IPS DF 4.7 (cell line): Measurements from ENCODE around the gene CACNA1S.

Source experiments
- DNase-seq: peaks from one replicate; pipeline ENCODE4 v3.0.0-alpha.2; 2013; ENCODE audit warnings: low spot score; ENCODE audit errors: extremely low read depth

The CACNA1S gene

DNA sequence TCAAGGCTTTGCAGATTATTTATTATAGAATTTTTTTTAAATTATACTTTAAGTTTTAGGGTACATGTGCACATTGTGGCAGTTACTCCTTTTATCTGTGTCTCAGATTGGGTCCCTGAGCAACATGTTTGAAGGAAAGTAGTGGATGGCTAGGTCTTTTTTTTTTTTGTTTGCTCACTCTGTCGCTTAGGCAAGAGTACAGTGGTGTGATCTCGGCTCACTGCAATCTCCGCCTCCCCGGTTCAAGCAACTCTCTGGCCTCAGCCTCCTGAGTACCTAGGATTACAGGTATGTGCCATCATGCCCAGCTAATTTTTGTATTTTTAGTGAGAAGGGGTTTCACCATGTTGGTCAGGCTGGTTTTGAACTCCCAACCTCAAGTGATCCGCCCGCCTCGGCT, 49.1 kb downstream of the CACNA1S start:
- no peak for DNase-seq

DNA sequence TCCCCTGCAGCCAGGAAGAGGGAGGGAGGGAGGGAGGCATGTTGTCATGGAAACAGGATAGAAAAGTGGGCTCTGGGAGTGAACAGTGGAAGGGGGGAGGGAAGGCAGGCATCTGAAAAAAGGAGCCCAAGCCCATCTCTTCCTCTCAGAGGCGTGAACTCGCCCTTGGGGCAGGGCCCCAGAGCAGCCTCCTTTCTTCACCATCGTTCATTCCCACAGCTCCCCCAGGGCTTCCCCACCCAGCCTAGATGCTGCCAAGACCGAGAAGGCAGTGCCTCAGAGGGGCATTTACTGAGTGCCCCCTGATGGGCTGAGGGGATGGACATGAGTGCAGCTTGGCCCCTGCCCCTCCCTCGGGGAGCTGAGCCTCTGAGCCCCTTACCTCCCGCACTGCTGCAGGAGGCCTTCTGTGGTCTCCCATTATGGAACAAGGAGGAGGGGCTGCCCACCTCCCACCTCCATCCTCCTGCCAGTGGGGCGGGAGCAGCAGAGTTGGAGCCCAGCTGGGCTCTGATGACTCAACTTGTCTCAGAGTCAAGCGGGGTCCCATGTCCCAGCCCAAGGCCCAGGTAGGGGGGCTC, 49.6 kb downstream of the CACNA1S start:
- DNase-seq: no peak

DNA sequence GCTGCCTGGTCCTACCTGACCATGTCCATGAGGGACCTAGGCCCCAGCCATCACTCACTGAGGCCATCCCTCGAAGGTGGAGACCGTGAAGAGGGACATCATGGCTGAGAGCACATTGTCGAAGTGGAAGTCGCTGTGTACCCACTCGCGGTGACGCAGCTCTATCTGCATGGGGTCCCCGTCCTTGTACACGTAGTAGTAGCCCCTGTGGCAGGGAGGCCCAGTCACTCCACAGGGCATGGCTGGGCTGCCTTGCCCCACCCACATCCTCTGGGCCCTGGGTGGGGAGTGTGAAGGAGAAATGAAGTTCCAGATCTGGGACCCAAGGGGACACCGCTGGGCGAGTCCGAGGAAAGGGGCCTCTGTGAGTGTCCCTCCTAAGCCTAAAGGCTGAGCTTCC, 50.3 kb downstream of the CACNA1S start:
- DNase-seq: no peak

DNA sequence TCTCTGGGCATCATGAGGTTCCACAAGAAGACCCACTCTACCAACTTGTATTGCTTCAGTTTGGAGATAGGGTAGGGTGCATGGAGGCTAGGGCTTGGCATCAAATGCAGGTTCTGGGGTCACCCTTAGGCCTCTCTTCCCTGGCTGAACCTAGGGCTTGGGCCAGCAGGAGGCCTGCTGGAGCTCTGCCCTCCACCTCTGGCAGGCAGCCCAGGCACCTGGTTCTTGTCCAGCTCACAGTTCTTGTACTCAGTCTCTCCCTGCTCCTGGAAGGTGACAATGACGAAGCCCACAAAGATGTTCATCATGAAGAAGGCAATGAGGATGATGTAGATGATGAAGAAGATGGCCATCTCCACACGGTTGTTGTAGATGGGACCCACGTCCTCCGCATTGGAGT, 51.2 kb downstream of the CACNA1S start:
- no peak for DNase-seq

DNA sequence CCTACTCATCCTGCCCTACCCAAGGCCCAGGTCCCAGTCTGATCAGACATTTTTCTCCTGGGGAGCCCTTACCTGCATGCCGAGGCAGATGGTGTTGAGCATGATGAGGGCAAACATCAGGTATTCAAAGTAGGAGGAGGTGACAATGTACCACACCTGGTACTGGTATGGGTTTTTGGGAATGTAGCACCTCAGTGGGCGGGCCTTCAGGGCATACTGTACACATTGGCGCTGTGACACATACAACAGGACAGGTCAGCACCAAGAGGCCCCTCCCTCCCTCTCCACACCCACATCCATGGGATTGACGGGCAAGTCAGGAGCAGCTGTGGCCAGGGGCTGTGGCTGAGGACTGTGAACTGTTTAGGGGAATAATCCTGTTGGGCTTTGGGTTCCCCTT, 51.6 kb downstream of the CACNA1S start:
- DNase-seq: no peak

DNA sequence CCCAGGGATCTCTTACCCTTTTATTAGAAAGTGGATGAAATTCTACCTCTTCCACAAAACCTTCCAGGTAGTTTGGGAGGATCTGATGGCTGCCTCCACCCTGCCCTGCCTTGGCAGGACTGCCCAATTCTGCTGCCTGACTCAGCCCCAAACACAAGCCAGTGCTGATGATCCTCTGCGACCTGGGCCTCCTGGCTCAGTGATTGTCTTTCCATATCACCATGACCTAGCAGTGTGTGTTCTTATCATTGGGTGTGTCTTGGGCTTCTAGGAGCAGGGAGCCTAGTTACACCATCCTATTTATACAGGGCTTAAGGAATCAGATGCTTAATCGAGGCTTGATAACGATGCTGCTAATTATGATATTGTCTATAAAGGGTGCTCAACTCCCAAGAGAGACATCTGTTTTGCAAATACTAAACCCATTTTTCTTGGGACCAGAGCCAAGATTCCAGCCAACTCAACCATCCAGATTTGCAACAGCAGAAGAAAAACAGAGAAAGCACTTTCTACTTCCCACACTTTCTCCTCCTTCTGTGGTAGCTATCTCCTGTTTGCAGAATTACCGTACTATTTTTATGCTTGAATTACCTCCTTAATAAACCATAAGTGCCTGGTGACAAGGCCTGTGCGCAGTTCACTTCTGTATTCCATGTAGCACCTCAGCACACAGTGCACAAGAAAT, 52.2 kb downstream of the CACNA1S start:
- DNase-seq: no peak

DNA sequence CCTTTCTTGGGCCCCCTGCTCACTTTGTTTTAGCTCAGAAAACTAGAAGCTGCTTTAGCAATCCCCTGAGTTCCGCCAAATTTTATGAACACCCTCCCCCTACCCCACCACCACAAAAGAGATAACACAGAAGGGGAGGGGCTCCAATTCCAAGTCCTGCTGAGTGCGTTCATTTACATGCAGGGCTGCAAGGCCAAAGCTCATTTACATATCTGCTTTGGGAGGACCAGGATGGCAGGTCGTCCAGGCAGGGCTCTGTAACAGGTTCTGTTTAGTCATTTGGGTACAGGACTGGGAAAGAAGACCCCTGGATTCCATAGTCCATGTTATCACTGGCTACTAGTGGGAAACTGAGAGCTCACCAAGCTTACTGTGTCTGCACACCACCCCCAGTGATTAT, 52.8 kb downstream of the CACNA1S start:
- no peak for DNase-seq

DNA sequence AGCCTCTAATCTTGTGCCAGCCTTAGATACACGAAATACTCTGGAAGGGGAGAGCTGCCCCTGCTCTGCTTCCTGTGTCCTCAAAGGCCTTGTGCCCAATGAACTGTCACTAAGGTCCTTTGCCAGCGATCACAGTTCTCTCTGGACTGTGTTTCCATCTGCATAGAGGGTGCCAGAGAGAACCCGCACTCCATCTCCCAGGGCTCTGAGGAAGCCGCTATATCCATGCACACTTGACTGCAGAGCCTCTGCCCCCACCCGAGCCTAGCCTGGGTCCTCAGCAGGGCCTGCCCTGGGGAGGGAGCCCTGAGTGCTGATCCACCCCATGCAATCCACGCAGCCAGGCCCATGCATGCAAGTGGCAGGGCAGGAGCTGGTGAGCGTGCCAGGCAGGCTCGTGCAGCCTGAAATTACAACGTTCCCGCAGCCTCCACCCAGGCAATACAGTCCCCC, 58.1 kb downstream of the CACNA1S start:
- DNase-seq: no peak

DNA sequence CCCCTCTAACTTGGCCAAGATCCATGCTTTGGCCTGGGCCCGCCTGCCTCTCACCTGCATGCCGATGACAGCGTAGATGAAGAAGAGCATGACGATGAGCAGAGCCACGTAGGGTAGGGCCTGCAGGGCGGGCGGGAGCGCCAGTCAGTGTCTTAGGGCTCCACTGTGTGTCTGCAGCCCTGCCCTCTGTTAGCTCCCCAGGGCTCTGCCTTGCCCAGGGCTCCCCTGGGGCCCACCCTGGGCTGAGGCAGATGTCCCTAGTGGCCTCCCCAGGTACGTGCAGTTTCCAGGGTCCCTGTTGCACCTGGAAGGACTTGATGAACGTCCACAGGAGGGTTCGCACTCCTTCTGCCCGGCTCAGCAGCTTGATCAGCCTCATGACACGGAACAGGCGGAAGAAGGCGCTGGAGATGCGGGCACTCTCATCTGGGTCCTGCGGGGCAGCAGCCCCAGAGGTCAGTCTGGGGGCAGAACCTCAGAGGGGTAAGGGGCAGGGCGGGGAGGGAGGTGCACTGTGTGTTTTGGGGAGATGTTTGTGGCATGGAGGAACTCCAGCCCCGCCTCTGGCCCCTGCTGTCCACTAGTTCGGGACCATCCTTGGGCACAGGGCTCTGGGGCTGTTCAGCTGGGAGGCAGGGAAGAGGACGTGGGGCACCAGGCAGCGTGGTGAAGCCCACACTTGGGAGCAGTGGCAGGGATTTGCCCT, 58.9 kb downstream of the CACNA1S start:
- no peak for DNase-seq

DNA sequence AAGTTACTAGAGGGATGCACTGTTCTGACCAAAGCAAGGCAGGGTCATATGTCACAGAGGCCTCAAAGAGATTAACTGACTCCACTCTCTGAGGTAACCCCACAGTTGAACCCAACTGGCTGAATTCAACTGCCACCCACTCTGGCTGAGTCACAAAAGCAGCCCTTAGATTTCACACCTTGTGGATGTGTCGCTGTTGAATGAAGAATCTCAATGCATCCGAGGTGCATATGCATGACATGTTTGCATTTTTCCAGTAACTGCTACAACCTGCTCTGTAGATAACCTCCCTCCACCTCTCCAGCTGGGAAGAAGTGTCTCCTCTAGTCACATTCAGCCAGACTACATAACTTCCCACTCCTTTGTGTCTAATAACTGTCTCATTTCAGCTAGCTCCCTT, 60.8 kb downstream of the CACNA1S start:
- no peak for DNase-seq

DNA sequence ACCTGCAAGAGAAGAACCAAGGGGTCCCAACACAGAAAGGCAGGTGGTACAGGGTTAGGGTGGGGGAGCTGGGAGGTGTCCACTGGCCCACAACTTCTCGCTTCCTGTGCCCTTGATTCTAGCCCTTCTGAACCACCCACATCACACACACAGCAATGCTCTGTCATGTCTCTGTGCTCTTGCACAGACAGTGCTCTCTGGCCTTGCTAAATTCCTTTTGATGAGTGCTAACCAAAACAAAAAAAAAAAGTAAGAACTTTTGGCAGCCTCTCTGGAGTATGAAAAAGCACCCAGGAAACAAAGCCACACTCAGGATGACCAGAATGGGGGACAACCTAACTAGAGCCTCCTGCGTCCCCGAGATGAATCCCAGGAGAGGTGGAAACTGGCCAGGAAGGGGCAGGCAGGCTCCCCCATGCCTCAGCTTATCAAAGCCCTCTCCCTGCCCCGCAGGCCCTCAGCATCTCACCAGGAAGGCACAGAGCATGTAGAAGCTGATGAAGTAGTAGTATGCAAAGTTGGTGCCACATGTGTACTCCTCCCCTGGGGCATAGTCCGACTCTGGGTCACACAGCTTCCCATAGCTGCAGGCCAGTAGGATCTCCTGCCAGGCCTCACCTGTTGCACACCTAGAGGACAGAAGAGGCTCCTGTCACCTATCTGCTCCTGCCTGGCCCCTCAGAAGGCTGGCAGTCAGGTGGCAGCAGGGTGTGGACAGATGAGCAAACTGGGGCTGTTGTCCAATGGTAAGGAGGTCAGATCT, 61.5 kb downstream of the CACNA1S start:
- no peak for DNase-seq

DNA sequence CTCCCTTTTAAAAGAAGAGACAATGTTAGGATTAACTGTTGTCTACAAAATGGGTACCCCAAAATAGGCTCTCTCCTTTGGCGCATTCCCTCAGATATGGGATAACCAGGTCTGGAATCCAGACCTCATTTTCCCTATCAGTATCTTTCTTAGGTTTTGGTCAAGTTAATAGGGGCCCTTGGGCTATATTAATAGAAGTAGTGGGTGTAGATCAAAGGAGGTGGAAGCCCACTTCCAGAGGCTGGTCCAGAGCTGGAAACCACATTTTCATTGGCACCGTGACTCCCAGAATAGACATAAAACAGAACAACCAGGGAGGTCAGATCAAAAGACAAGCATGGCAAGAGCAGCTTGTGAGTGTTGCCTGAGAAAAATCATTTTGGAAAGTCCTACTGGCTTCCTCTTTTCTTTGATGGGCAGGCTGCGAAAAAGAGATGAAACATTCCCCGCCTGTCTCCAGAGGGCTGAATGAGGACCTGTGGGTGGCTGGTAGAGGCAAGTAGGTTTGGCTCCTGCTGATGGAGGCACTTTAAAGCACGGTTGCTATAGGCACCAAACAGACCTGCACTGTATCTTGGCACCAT, 62.9 kb downstream of the CACNA1S start:
- DNase-seq: no peak

DNA sequence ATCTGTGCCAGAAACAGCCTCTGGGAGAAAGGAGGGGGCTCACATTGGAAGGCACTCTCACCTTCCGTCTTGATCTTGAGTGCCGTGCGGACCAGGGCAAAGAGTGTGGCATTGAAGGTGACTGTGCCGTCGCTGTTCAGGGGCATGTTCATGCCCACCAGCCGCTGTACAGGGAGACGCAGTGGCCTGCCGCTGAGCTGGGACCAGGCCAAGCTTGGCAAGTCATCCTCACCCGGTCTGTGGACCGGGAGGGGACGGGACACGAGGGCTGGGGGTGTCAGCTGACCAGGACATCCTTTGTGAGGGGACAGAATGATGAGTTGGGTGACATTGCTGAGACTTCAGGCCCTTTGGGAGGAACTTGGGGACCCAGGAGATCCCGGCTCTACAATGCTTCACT, 63.7 kb downstream of the CACNA1S start:
- no peak for DNase-seq

DNA sequence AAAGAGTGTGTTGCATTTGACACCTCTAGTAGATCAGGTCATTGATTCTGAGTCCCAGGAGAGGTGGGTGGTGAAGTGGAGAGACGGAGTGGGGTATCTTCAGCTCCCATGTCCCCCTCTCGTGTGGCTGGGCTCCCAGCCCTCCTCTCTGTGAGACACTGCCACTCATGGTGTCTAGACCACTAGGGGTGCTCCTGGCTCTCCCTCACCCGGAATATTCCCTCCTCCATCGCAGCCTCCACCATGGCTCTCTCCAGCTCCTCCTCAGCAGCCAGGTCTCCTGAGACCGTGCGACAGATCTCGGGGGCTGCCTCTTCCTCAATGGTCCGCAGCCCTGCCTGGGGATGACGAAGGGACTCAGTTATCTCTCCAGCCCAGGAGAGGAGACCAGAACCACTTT, 68.1 kb downstream of the CACNA1S start:
- no peak for DNase-seq

DNA sequence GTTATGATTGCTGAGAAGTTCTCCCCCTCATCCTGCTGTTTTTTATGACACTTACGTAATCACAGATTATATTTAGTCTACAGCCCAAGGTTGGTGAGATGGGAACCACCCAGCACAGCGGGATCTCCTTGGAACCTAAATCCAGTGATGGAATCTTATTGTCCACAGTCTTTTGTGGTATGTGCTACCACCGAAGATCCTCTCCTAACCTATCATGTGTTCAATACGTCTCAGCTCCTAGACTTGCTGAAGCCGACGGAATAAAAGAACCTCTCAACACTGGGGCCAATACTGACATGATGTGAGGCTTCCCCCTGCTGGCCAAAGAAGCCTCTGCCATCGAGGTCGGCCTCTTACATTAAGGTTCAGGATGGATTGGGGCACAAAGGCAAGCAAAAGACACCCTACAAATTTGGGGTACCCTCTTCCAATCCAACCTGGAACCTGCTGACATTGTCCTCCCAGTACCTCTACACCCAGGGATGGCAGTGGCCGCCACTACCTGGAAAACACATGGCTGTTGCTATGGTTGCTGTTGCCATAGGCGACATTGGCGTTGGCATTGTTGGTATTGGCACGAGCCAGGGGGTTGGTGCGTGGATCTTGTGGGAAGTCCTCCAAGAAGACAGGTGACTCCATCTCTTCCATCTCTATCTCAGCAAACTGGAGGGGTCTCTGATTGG, 69.3 kb downstream of the CACNA1S start:
- no peak for DNase-seq

DNA sequence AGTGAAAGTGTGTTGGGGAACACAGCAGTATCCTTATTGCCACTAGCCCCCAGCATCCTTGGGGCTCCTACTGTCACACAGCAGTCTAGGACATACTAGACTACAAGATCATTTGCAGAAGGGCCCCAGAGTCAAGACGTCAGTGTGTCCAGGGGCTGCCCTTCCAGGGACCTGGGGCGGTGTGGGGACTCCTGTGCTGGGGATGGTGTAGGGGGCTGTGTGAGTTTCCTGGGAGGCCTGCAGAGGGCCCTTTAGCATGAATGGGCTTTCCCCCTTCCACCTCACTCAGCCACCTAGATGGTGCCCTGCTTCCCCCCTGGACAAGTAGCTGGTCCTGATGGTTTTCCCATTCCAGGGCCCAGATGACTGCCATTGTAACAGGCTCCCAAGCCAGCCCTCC, 71.2 kb downstream of the CACNA1S start:
- DNase-seq: no peak

DNA sequence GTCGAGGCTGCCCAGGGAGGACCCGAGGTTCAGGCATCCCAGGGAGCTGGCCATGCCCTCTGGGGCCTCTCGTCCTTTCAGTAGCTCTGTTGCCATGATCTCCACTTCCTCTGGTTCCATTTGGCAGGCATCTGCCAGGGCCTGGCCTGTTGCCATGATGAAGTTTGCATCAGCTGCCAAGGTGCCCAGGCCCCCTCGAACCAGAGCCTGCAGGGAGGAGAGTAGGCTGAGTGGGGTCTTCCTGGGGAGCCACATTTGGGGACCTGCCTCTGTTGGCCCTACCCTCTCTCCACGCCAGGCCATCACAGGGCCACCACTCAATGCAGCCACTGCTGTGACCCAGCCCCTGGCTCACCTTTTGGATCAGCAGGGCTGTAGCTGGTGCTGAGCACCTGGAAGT, 72.3 kb downstream of the CACNA1S start:
- DNase-seq: no peak

DNA sequence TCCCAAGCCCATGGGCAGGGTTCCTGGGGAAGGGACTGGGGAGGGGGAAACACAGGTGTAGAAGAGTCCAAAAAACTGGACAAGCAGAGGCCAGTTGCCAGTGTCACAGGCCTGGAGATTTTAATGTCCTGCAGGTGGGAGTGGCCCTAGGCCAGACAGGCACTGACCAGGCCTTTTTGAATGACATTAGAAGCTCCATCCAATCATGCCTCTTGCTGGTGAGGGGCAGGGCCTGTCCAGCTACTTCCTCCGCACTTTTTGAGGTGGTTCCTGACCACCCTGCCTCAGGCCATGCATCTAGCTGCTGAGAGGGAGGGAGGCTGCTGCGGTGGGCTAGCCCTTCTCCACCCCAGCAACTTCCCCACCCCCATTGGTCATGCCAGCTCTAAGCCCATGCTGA, 72.8 kb downstream of the CACNA1S start:
- no peak for DNase-seq

DNA sequence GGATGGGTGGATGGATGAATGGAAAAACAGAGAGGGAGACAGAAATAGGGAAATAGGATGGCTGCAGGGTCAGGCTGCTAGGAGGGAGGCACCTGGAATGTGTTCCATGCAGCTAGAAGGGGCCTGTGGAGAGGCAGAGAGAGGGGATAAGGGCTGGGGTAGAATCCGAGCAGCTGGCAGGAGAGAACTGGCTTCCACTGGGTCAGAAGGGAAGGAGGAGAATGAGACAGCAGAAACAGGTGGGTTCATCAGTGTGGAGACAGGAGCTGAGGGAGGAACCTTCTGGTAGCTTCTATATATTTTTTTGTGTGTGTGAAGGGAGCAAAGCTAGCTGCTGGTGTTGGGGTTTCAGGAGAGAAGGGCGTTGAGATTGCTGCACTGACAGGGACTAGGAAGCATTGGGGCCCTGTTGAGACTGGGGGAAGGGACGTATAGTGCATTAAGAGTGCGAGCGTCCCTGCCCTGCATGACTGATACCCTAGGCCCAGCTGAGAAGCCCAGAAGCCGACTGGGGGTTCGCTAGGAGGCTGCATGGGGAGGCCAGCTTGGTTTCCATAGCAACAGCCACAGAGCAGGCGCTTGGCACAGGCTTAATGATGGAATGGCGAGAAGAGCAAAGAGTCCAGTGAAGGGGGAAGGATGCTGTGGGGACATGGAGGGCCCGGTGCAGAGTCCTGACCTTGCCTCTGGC, 73.9 kb downstream of the CACNA1S start:
- DNase-seq: no peak

DNA sequence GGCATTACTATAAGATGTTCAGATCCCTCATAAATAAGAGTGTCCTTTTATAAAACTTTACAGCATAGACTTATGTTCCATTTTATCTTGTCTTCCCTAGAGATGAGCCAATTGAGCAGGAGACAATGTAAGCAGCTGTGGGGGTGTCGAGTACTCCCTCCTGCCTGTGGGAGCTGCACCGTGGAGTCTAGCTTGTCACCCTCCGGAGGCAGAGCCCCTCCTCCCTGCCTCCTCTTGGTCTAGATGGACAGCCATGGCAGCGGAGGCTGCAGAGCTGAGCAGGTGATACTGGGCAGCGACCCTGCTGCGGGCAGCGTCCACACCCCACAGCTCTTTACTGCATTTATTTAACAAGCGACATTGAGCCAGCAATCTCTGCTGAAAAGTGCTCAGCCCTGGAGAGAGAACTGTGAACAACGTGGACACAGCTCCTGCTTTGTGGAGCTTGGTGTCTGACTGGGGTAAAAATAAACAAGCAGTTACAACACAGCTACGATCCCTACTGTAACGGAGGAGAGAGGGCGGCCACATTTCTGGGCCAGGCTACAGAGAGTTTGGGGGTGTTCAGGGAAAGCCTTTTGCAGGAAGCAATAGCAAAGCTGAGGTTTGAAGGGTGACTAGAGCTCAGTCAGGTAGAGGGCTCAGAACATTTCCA, 75.9 kb downstream of the CACNA1S start:
- no peak for DNase-seq
